Measurements from ENCODE around the gene ZNF385D.
"Not testable (repeated sequence)": the region's sequence is repeated elsewhere in the genome, so short reads cannot be mapped to it uniquely, and the experiment has no call there.

Gene ZNF385D

DNA sequence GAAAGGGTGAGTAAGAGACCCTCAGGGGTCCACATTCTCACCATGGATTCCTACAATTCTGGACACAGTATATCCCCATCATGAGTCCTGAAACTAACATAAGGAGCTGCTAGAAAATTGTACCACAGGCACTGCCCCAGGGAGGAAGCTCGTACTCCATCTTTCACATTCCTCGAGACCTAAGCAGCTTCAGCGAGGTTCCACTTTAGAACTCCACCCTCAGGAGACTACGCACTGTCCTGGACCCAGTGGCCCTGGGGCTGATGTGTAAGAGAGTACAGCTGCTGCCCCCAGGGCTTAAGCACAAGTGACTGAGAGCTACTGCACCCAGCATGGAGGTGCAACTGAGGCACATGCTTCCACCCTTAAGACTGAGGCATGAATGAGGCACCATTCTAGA is 352.5 kb downstream of the ZNF385D start:
- ChIA-PET POLR2A (no interaction called here), CTCF (no interaction called here)
- WGBS (ENCODE audit: insufficient coverage): 100% methylated on average over 4 of the region's 4 CpGs
- Histone ChIP-seq H3K4me3 (ENCODE audit: control insufficient read depth in 1 of 7, extremely low read depth in 1 of 7, insufficient read depth in 4 of 7, low read depth in 2 of 7, low read length in 6 of 7) (no peak overlapping the region), H3K9me3 (ENCODE audit: control extremely low read depth in 1 of 5, control insufficient read depth in 4 of 5, insufficient read depth in 2 of 5, low read depth in 1 of 5, low read length in 4 of 5) (peaks cover 0 to 3% (median 0%) of the 10 kb centered on the region in 5 experiments), H3K36me3 (ENCODE audit: control insufficient read depth in 4 of 4, insufficient read depth in 4 of 4, low read length in 3 of 4) (no peaks in the 10 kb centered on the region), H3K27ac (ENCODE audit: insufficient read depth in 1 of 2, low read depth in 1 of 2, low read length in 2 of 2, poor library complexity in 1 of 2, severe bottlenecking in 2 of 2) (no peak overlapping the region), H3K4me1 (ENCODE audit: control extremely low read depth in 1 of 4, control insufficient read depth in 4 of 4, insufficient read depth in 4 of 4, low read length in 3 of 4) (no peaks in the 10 kb centered on the region), H3K27me3 (replicated peaks in 2 of 5; ENCODE audit: control insufficient read depth in 4 of 5, insufficient read depth in 5 of 5, low read length in 4 of 5) (no peaks in the 10 kb centered on the region)
- DNase-seq: no peak

GRCh38 chr3:21393683-21394311 is 357.2 kb downstream of the ZNF385D start:
- CTCF ChIA-PET: no interaction called here
- Histone ChIP-seq H3K4me1 (ENCODE audit: control extremely low read depth in 1 of 4, control insufficient read depth in 4 of 4, insufficient read depth in 4 of 4, low read length in 3 of 4) (no peaks in the 10 kb centered on the region), H3K9me3 (ENCODE audit: control extremely low read depth in 1 of 5, control insufficient read depth in 4 of 5, insufficient read depth in 2 of 5, low read depth in 1 of 5, low read length in 4 of 5) (no peaks in the 10 kb centered on the region), H3K27ac (ENCODE audit: insufficient read depth in 1 of 2, low read depth in 1 of 2, low read length in 2 of 2, poor library complexity in 1 of 2, severe bottlenecking in 2 of 2) (no peak overlapping the region), H3K27me3 (replicated peaks in 2 of 5; ENCODE audit: control insufficient read depth in 4 of 5, insufficient read depth in 5 of 5, low read length in 4 of 5) (no peaks in the 10 kb centered on the region), H3K4me3 (ENCODE audit: control insufficient read depth in 1 of 7, extremely low read depth in 1 of 7, insufficient read depth in 4 of 7, low read depth in 2 of 7, low read length in 6 of 7) (no peak overlapping the region), H3K36me3 (ENCODE audit: control insufficient read depth in 4 of 4, insufficient read depth in 4 of 4, low read length in 3 of 4) (no peaks in the 10 kb centered on the region)
- WGBS (ENCODE audit: insufficient coverage): 100% methylated on average over 1 of the region's 4 CpGs
- DNase-seq: no peak
- POLR2A ChIA-PET: no interaction called here

DNA sequence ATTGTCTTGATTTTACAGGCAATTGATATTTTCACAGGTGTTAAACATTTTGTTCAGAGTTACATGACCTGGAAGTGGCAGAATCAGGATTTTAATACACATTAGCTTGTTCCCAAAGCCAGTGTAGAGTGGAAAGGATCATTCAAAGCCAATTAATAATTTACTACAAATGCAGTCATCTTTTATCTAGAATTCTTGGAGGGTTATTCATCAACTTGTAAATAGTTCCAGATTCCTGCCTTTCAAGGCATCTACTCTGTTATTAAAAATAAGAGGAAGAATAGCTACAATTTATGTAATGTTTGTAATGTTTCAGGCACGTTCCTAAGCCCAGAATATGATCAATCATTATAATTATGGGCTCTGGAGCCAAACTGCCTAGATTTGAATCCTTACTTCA is 358.5 kb downstream of the ZNF385D start:
- Histone ChIP-seq H3K9me3 (ENCODE audit: control extremely low read depth in 1 of 5, control insufficient read depth in 4 of 5, insufficient read depth in 2 of 5, low read depth in 1 of 5, low read length in 4 of 5) (peaks cover 0 to 2% (median 0%) of the 10 kb centered on the region in 5 experiments), H3K36me3 (ENCODE audit: control insufficient read depth in 4 of 4, insufficient read depth in 4 of 4, low read length in 3 of 4) (no peaks in the 10 kb centered on the region), H3K27ac (ENCODE audit: insufficient read depth in 1 of 2, low read depth in 1 of 2, low read length in 2 of 2, poor library complexity in 1 of 2, severe bottlenecking in 2 of 2) (no peak overlapping the region), H3K4me3 (ENCODE audit: control insufficient read depth in 1 of 7, extremely low read depth in 1 of 7, insufficient read depth in 4 of 7, low read depth in 2 of 7, low read length in 6 of 7) (no peak overlapping the region), H3K27me3 (replicated peaks in 2 of 5; ENCODE audit: control insufficient read depth in 4 of 5, insufficient read depth in 5 of 5, low read length in 4 of 5) (no peaks in the 10 kb centered on the region), H3K4me1 (ENCODE audit: control extremely low read depth in 1 of 4, control insufficient read depth in 4 of 4, insufficient read depth in 4 of 4, low read length in 3 of 4) (no peaks in the 10 kb centered on the region)
- ChIA-PET CTCF (no interaction called here), POLR2A (no interaction called here)
- WGBS (ENCODE audit: insufficient coverage): no CpG with 5 or more reads among the region's 1 CpG
- no peak for DNase-seq

DNA sequence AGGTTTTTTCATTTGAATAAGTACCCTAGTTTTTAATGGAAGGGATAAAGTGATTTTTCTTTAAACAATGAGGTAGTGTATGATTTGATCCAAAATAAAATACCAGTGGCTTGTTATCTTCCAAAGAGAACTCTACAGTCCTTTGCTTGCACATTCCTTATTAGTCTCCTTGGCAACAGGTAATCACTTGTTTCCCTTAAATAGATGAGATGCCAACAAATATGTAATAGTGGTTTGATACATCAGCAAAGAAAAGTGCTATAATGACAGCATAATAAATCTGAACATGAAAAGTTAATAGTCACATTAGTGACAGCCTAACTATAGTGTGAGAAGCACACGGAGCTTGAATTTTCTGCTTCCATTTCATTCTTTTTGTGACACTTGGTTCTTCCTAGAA is 360.2 kb downstream of the ZNF385D start:
- Histone ChIP-seq H3K27ac (ENCODE audit: insufficient read depth in 1 of 2, low read depth in 1 of 2, low read length in 2 of 2, poor library complexity in 1 of 2, severe bottlenecking in 2 of 2) (no peak overlapping the region), H3K27me3 (replicated peaks in 2 of 5; ENCODE audit: control insufficient read depth in 4 of 5, insufficient read depth in 5 of 5, low read length in 4 of 5) (no peaks in the 10 kb centered on the region), H3K4me1 (ENCODE audit: control extremely low read depth in 1 of 4, control insufficient read depth in 4 of 4, insufficient read depth in 4 of 4, low read length in 3 of 4) (no peaks in the 10 kb centered on the region), H3K9me3 (ENCODE audit: control extremely low read depth in 1 of 5, control insufficient read depth in 4 of 5, insufficient read depth in 2 of 5, low read depth in 1 of 5, low read length in 4 of 5) (peaks cover 0 to 7% (median 0%) of the 10 kb centered on the region in 5 experiments), H3K4me3 (ENCODE audit: control insufficient read depth in 1 of 7, extremely low read depth in 1 of 7, insufficient read depth in 4 of 7, low read depth in 2 of 7, low read length in 6 of 7) (no peak overlapping the region), H3K36me3 (ENCODE audit: control insufficient read depth in 4 of 4, insufficient read depth in 4 of 4, low read length in 3 of 4) (no peaks in the 10 kb centered on the region)
- WGBS (ENCODE audit: insufficient coverage): 100% methylated on average over 1 of the region's 1 CpG
- DNase-seq: no peak
- ChIA-PET CTCF (no interaction called here), POLR2A (no interaction called here)

- Histone ChIP-seq H3K27me3 (replicated peaks in 2 of 5; ENCODE audit: control insufficient read depth in 4 of 5, insufficient read depth in 5 of 5, low read length in 4 of 5) (no peaks in the 10 kb centered on the region), H3K4me1 (ENCODE audit: control extremely low read depth in 1 of 4, control insufficient read depth in 4 of 4, insufficient read depth in 4 of 4, low read length in 3 of 4) (no peaks in the 10 kb centered on the region), H3K9me3 (ENCODE audit: control extremely low read depth in 1 of 5, control insufficient read depth in 4 of 5, insufficient read depth in 2 of 5, low read depth in 1 of 5, low read length in 4 of 5) (peaks cover 0 to 7% (median 0%) of the 10 kb centered on the region in 5 experiments), H3K27ac (ENCODE audit: insufficient read depth in 1 of 2, low read depth in 1 of 2, low read length in 2 of 2, poor library complexity in 1 of 2, severe bottlenecking in 2 of 2) (no peak overlapping the region), H3K36me3 (ENCODE audit: control insufficient read depth in 4 of 4, insufficient read depth in 4 of 4, low read length in 3 of 4) (no peaks in the 10 kb centered on the region), H3K4me3 (ENCODE audit: control insufficient read depth in 1 of 7, extremely low read depth in 1 of 7, insufficient read depth in 4 of 7, low read depth in 2 of 7, low read length in 6 of 7) (no peak overlapping the region)
- ChIA-PET CTCF (no interaction called here), POLR2A (no interaction called here)
- DNase-seq: no peak
- 95% methylated on average over 3 of the region's 3 CpGs for WGBS (ENCODE audit: insufficient coverage)
Measured at GRCh38 chr3:21390136-21390535, 360.9 kb downstream of the ZNF385D start.

- WGBS (ENCODE audit: insufficient coverage): 93% methylated on average over 22 of the region's 30 CpGs
- CTCF ChIA-PET; H3K27ac ChIP-seq (ENCODE audit: insufficient read depth in 1 of 2, low read depth in 1 of 2, low read length in 2 of 2, poor library complexity in 1 of 2, severe bottlenecking in 2 of 2); H3K9me3 ChIP-seq (ENCODE audit: control extremely low read depth in 1 of 5, control insufficient read depth in 4 of 5, insufficient read depth in 2 of 5, low read depth in 1 of 5, low read length in 4 of 5); DNase-seq; H3K4me3 ChIP-seq (ENCODE audit: control insufficient read depth in 1 of 7, extremely low read depth in 1 of 7, insufficient read depth in 4 of 7, low read depth in 2 of 7, low read length in 6 of 7); H3K27me3 ChIP-seq (replicated peaks in 2 of 5; ENCODE audit: control insufficient read depth in 4 of 5, insufficient read depth in 5 of 5, low read length in 4 of 5); POLR2A ChIA-PET; H3K36me3 ChIP-seq (ENCODE audit: control insufficient read depth in 4 of 4, insufficient read depth in 4 of 4, low read length in 3 of 4); H3K4me1 ChIP-seq (ENCODE audit: control extremely low read depth in 1 of 4, control insufficient read depth in 4 of 4, insufficient read depth in 4 of 4, low read length in 3 of 4): not testable (repeated sequence)
Measured at GRCh38 chr3:21387142-21387826, 363.7 kb downstream of the ZNF385D start.

- no CpG with 5 or more reads among the region's 5 CpGs for WGBS (ENCODE audit: insufficient coverage)
- H3K27me3 ChIP-seq (replicated peaks in 2 of 5; ENCODE audit: control insufficient read depth in 4 of 5, insufficient read depth in 5 of 5, low read length in 4 of 5); CTCF ChIA-PET; H3K9me3 ChIP-seq (ENCODE audit: control extremely low read depth in 1 of 5, control insufficient read depth in 4 of 5, insufficient read depth in 2 of 5, low read depth in 1 of 5, low read length in 4 of 5); H3K36me3 ChIP-seq (ENCODE audit: control insufficient read depth in 4 of 4, insufficient read depth in 4 of 4, low read length in 3 of 4); POLR2A ChIA-PET; H3K4me3 ChIP-seq (ENCODE audit: control insufficient read depth in 1 of 7, extremely low read depth in 1 of 7, insufficient read depth in 4 of 7, low read depth in 2 of 7, low read length in 6 of 7); H3K4me1 ChIP-seq (ENCODE audit: control extremely low read depth in 1 of 4, control insufficient read depth in 4 of 4, insufficient read depth in 4 of 4, low read length in 3 of 4); DNase-seq; H3K27ac ChIP-seq (ENCODE audit: insufficient read depth in 1 of 2, low read depth in 1 of 2, low read length in 2 of 2, poor library complexity in 1 of 2, severe bottlenecking in 2 of 2): not testable (repeated sequence)
Measured at GRCh38 chr3:21378036-21378435, 373.0 kb downstream of the ZNF385D start.

All from common myeloid progenitor, CD34-positive (primary cell).